Epithelial cell of proximal tubule (primary cell): ENCODE data around the gene MTREX. TPM values are rescaled to one million over a fixed set of nuclear protein-coding genes. Genes with fewer than 3 reads are reported as not detected.

Experiments
- DNase-seq: peaks from one replicate; pipeline ENCODE4 v3.0.0-alpha.2; 2011; ENCODE audit warnings: low read depth
- H3K4me3 ChIP-seq: 2 replicates; pipeline ENCODE4 v1.5.1; 2011; ENCODE audit warnings: low read depth, mild to moderate bottlenecking, low read length
- total RNA-seq: library from RNA; depleted of rRNA; stranded (reverse); fragments of >200 nt; gene quantifications from 2 replicates; pipeline ENCODE4 v1.2.3, GENCODE V29; 2015
- TF ChIP-seq, protein P1 (sequence below): conservative IDR thresholded peaks from 2 replicates; pipeline ENCODE4 v1.5.1; 2012; ENCODE audit warnings: low read depth, mild to moderate bottlenecking, low read length

Gene MTREX
- total RNA-seq, 1 donor from 2014 or later = 91.2 TPM

DNA sequence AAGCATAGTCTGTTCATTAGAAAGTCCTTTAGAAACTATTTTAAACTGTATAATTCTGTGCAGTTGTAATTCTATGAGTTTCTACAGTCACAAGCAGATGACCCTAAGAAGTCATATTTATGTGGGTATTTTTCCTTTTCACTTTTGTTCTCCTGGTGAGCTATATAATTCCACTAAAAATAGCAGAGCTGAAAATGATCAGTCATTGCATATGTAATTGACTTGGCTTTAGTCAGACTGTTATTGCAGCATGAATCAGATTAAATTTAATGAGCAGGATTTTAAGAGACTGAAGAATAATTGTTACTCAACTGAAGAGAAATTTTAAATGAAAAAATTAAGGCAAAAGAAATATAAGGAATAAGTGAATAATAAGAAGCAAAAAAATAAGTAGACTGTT is 108.5 kb downstream of the MTREX start:
- DNase-seq = no peak
- TF ChIP-seq, protein P1, sequence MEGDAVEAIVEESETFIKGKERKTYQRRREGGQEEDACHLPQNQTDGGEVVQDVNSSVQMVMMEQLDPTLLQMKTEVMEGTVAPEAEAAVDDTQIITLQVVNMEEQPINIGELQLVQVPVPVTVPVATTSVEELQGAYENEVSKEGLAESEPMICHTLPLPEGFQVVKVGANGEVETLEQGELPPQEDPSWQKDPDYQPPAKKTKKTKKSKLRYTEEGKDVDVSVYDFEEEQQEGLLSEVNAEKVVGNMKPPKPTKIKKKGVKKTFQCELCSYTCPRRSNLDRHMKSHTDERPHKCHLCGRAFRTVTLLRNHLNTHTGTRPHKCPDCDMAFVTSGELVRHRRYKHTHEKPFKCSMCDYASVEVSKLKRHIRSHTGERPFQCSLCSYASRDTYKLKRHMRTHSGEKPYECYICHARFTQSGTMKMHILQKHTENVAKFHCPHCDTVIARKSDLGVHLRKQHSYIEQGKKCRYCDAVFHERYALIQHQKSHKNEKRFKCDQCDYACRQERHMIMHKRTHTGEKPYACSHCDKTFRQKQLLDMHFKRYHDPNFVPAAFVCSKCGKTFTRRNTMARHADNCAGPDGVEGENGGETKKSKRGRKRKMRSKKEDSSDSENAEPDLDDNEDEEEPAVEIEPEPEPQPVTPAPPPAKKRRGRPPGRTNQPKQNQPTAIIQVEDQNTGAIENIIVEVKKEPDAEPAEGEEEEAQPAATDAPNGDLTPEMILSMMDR = no peak
- no peak overlapping the region for H3K4me3 ChIP-seq

DNA sequence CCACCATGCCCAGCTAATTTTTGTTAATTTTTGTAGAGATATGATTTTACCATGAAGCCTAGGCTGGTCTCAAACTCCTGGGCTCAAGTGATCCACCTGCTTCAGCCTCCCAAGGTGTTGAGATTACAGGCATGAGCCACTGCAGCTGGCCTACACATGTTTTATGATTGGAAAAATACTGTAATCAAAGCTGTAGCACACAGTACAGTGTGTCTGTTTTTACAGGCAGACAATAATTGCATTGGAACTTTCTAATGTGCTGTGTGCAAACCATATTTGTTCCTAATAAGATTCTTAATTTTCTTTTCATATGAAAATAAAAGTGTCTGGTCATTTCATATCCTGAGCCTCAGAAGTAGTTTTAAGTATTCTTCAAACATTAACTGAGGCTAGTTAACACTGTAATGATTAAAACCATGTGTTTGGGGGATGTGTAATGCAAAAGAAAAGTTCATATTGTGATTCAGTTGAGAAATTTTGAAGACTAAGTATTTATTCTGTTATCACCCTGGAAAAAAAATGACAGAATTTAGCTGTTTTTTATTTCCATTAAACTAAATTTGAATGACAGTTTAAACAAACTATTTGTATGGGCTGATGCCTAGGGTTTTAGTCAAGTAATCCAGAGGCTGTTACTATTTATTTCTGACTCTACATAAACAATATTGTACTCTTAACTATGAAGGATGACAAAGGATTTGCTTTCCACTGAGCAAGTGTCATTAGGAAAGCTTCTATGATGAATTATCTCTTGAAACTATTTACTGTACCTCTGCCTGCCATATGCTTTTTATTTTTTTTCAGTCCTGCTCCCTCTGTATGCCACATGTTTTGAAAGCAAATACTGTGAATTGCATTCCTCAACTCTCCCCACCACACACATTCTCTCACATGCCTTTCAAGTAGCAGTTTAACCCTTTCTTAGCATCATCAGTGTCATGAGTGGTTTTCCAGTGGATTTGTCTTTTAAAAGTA is 111.5 kb downstream of the MTREX start:
- no peak overlapping the region for H3K4me3 ChIP-seq
- TF ChIP-seq, protein P1 = no peak
- no peak for DNase-seq

DNA sequence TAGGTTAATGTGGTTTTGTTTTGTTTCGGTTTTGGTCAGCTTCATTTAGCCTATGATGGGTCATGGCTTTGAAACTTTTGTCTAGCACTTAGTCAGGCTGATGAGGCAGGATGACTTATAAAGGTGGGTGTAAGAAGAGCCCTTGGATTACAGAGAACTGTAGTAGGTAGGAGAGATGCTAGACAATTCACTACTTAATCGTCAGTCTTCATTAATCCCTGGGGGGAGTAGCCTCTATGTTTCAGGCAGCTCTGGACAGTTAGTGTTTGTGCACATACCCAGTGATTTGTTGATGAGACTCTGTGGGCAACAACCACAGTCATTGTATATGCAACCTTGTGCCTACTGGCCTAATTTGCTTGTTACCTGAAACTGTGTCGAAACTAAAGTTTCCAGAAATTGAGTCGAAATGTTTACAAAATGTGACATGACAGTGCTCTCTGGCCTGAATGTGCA is 113.3 kb downstream of the MTREX start:
- no peak for DNase-seq
- H3K4me3 ChIP-seq = no peak overlapping the region
- TF ChIP-seq, protein P1 = no peak

DNA sequence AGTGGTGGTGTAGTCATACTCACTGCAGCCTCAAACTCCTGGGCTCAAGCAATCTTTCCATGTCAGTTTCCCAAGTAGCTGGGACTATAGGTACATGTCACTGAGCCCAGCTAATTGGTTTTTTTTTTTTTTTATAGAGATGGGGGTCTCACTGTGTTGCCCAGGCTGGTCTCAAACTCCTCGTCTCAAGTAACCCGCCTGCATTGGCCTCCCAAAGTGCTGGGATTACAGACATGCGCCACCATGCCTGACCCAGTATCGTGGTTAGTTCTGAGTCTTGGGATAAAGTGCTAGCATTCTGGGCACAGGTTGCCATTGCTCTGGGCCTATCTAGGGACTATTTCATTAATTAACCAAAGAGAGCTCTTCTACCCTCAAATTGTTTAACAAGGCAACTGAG is 118.7 kb downstream of the MTREX start:
- DNase-seq = no peak
- TF ChIP-seq, protein P1 = no peak
- no peak overlapping the region for H3K4me3 ChIP-seq

DNA sequence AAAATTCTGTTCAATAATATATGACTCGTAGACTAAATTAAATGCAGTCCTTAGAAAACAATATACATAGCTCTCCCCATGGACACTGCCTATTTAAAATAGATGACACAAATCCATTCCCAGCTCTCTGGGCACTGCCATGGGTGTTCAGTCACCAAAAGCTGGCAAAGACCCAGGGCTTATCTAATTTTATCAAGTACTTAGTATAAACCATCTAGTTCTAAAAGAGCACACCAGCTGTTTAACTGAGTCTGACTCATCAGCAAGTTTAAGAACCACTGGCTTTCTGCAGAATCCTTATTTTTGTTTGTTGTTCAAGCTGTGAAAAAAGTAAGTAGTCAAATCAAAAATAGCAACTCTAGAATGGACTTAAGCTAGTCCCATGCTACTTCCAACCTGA is 119.4 kb downstream of the MTREX start:
- TF ChIP-seq, protein P1 = no peak
- H3K4me3 ChIP-seq = no peak overlapping the region
- DNase-seq = no peak

DNA sequence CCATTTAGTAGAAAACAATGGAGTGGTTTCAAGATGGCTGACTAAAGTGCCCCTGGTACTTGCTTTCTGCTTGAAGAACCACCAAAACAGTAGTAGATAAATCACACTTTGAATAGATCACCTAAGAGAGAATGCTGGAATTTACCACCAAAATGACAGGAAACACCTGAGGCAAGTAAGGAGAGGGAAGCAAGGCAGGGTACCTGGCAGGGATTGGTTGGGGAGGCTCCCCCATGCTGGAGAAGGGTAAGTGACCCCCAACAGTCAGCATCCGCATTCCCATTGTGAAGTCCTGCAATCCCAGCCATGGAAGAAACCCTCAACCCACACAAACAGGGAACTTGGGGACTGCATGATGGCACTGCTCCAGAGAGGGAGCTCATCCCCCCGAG is 121.4 kb downstream of the MTREX start:
- DNase-seq = no peak
- TF ChIP-seq, protein P1 = no peak
- no peak overlapping the region for H3K4me3 ChIP-seq
